Jurkat, Clone E6-1 (cell line): ENCODE measurements around the gene PODXL2.

Source experiments
- DNase-seq: peaks from one replicate; pipeline ENCODE4 v3.0.0-alpha.2; 2011; ENCODE audit warnings: low read depth, low spot score
- H3K4me3 ChIP-seq: 2 replicates; pipeline ENCODE4 v1.5.1; 2011; ENCODE audit warnings: mild to moderate bottlenecking, low read length, control low read depth, moderate library complexity

PODXL2 gene

GRCh38 chr3:127669541-127670228 lies 40.7 kb downstream of the PODXL2 start:
- no peak overlapping the region for H3K4me3 ChIP-seq
- no peak for DNase-seq

- no peak overlapping the region for H3K4me3 ChIP-seq
- no peak for DNase-seq
Measured at GRCh38 chr3:127670229-127670559, 41.2 kb downstream of the PODXL2 start.

DNA sequence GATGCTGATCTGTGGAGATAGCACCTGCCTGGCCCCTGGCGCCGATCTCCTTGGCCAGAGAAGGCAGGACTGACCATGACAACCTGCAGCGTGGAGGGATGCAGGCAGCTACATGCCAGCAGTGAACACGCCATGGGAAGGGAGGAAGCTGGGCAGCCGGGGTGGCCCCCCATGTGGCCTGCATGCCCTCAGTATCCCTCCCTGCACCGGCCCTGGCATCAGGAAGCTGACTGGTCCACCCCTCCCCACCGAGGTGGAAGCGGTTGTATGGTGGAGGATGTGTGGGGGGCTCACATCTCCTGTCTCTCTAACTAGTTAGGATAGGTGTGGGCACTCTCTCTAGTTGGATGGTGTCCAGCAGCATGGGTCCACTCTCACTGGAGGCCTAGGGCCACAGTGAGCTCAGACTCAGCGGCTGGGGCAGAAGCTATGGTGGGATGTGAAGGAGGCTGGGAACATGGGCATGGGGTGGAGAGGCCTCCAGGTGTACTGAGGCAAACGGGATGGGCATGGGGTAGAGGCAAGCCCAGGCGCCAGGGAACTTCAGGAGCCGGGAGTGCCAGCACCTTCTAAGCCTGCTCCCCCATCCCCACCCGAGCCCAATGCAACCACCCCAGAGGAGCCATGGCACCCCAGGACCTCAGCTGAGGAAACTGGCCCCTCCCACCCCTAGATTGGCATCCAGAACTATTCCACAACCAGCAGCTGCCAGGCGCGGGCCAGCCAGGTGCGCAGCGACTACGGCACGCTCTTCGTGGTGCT lies 42.0 kb downstream of the PODXL2 start:
- DNase-seq, result no peak
- H3K4me3 ChIP-seq, result no peak overlapping the region

GRCh38 chr3:127671523-127672428 lies 42.8 kb downstream of the PODXL2 start:
- peak; percentile 46 for DNase-seq
- H3K4me3 ChIP-seq, result peak overlapping the region; percentile 73

GRCh38 chr3:127672429-127673190 lies 43.6 kb downstream of the PODXL2 start, which contains the start of gene ABTB1:
TSS of gene ABTB1 (plus strand) at chr3:127672952. CDS start at chr3:127673026, 74 bp downstream.
- DNase-seq, result peak; percentile 65
- H3K4me3 ChIP-seq, result peak within 1 kb of the TSS; percentile 73

GRCh38 chr3:127673191-127674100 lies 44.5 kb downstream of the PODXL2 start:
- no peak for DNase-seq
- peak overlapping the region; percentile 60 for H3K4me3 ChIP-seq

- H3K4me3 ChIP-seq, result no peak overlapping the region
- DNase-seq, result no peak
Measured at GRCh38 chr3:127674101-127674721, 45.2 kb downstream of the PODXL2 start.

GRCh38 chr3:127674790-127675189 lies 45.8 kb downstream of the PODXL2 start:
- H3K4me3 ChIP-seq, result no peak overlapping the region
- no peak for DNase-seq

DNA sequence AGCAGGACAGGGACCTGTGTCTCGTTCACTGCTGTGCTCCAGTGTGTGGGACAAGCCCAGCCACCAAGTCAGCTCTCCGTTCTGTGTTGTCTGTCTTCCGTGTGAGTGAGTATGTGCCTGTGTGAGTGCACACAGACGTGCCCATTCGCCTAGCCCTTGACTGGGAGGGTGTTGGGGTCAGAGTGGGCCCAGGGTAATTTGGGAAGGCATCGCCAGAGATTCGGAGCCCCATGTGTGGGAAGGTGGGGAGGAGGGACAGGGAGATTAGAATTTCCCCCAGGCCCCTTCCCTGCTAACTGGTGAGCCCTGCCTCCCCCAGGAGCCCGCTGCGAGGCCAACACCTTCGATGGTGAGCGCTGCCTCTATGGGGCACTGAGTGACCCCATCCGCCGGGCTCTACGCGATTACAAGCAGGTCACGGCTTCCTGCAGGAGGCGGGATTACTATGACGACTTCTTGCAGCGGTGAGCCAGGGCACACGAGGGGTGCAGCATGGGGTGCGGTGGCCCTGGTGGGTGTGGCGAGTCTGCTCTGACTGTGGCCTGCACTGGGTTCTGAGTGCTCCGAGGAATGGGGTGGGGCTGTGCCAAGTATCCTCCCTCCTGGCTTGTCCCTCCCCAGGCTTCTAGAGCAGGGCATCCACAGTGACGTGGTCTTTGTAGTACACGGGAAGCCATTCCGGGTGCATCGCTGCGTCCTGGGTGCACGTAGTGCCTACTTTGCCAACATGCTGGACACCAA lies 46.8 kb downstream of the PODXL2 start:
- H3K4me3 ChIP-seq, result no peak overlapping the region
- DNase-seq, result no peak

DNA sequence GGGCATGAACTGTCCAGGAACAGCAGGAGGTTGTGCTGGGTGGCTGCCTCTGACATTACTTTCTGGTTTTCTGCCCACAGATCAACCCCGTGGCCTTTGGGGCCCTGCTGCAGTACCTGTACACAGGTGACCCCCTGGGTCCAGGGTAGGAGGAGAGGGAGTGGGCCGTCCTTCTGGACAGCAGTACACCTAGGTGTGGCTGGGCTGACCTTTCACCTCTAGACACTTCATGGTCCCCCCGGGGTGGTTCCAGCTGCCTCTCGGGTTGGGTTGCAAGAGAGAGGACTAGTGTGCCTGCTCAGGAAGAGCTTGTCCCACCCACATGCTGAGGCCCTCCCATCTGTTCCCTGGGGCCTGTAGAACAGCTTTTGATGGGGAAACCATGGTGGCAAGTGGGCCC lies 47.5 kb downstream of the PODXL2 start:
- no peak overlapping the region for H3K4me3 ChIP-seq
- no peak for DNase-seq

DNA sequence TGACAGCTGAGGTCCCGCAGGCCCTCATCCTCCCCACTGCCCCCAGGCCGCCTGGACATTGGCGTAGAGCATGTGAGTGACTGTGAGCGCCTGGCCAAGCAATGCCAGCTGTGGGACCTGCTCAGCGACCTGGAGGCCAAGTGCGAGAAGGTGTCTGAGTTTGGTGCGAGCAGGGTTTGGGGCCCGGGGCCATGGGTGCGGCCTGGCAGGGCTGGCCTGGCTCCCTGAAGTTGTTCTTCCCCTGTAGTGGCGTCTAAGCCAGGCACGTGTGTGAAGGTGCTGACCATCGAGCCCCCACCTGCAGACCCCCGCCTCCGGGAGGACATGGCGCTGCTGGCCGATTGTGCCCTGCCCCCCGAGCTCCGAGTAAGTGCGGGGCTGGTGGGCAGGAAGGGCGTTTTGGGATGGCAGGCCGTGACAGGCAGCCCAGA lies 48.0 kb downstream of the PODXL2 start:
- H3K4me3 ChIP-seq, result no peak overlapping the region

GRCh38 chr3:127677541-127678314 lies 48.7 kb downstream of the PODXL2 start:
- no peak overlapping the region for H3K4me3 ChIP-seq
- DNase-seq, result no peak

More for the DNA sequence above, 48.0 kb downstream of the PODXL2 start:
- no peak for DNase-seq

DNA sequence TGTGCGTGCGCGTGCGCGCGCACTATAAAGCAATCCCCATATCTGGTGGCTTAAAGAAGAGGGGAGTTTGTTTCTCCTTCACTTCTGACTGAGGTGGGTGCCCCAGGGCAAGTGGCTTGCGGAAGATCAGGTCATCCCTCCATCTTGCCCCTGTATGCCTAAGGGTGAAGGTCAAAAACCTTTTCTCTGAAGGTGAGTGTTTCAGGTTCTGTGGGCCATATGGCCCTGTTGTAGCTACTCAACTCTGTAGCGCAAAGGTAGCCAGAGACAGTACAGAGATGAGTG lies 49.3 kb downstream of the PODXL2 start:
- H3K4me3 ChIP-seq, result no peak overlapping the region
- DNase-seq, result no peak

GRCh38 chr3:127678611-127679533 lies 49.9 kb downstream of the PODXL2 start:
- DNase-seq, result no peak
- no peak overlapping the region for H3K4me3 ChIP-seq

GRCh38 chr3:127679534-127680145 lies 50.7 kb downstream of the PODXL2 start:
- no peak overlapping the region for H3K4me3 ChIP-seq
- DNase-seq, result no peak
